Fibroblast of pulmonary artery (primary cell): ENCODE measurements around the gene TLE4.

Source experiments
- DNase-seq: peaks from one replicate; pipeline ENCODE4 v3.0.0-alpha.2; 2010; ENCODE audit warnings: low read depth
- H3K4me3 ChIP-seq: replicated peaks from 2 replicates; pipeline ENCODE4 v1.5.1; 2011; ENCODE audit warnings: low read depth, mild to moderate bottlenecking, control low read depth, low read length, moderate library complexity
- CTCF ChIP-seq: IDR thresholded peaks from 2 replicates; pipeline ENCODE4 v1.5.1; 2011; ENCODE audit warnings: mild to moderate bottlenecking, control low read depth, low read length, inconsistent platforms; ENCODE audit errors: missing control alignments

The TLE4 gene

DNA sequence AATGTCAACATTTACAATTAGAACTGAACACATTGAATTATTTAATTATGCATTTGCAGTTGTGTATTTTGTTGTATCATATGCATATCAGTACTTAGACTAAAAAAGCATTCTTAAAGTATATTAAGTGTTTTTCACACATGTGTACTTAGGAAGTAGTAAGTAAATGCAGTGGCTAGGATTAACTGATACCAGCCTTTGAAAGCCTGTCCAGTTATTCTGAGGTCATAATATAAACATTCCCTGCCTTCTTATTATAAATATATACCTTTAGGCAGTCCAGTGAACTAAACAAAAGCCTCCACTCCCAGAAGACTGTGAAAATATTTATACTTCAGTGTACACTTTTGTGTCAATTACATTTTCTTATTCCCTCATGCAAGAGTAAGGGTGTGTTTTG is 83.8 kb downstream of the TLE4 start:
- no peak for DNase-seq
- no peak overlapping the region for H3K4me3 ChIP-seq
- TF ChIP-seq CTCF: no peak

GRCh38 chr9:79656169-79656568 is 84.4 kb downstream of the TLE4 start:
- DNase-seq: no peak
- TF ChIP-seq CTCF: no peak
- no peak overlapping the region for H3K4me3 ChIP-seq

DNA sequence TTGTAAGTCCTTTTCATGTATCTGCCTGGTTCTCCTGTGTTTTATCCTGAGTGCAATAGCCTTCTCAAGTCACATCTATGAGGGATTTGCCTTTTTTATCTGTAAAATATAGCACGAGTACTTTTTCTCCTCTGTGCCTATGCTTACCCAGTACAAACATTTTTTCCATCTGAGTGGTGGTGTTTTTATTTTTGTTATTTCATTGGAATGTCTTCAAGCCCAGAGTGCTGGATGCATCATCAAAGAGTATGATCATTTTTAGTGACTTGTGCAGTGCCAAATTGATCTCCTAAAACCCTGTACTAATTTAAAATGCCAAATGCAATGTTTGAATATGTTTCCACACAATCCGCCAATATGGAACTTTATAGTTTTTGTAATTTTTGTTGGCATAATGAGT is 86.1 kb downstream of the TLE4 start:
- TF ChIP-seq CTCF: no peak
- DNase-seq: no peak
- H3K4me3 ChIP-seq: no peak overlapping the region

DNA sequence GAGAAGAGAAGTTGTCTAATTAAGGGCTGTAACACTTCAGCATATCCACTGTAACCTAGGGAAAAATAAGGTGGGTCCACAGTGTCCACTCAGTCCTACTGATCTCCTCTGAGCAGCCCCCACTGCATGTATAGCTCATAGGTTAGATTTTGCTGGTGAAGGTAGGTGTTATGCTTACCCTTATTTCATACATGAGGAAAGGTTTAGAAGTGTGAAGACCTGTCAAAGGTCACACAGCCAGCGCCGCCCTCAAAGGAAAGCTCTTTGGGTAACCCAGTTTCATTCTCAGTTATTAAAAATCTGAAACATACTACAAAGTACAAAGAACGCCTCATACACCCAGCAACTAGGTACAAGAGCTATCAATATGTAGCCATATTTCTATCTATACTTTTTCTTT is 87.2 kb downstream of the TLE4 start:
- TF ChIP-seq CTCF: no peak
- no peak overlapping the region for H3K4me3 ChIP-seq
- DNase-seq: no peak

DNA sequence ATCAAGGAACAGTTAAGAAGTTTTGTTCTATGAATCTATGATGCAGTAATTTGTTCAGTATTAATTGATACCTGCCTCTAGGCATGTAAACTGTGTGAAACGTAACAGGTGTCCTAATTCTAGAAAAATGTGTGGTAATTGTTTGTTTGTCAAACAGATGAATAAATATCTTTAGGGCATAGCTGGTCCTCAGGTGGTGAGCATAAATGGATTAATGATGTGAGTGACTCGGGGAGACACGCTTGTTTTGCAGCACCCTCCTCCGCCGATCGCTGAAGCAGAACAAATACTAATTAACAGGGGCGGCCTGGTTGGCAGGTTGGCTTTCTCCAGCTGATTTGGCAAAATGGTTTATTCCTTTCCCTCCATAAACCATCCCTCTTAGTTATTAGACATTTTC is 88.8 kb downstream of the TLE4 start:
- H3K4me3 ChIP-seq: no peak overlapping the region
- no peak for DNase-seq
- TF ChIP-seq CTCF: no peak

DNA sequence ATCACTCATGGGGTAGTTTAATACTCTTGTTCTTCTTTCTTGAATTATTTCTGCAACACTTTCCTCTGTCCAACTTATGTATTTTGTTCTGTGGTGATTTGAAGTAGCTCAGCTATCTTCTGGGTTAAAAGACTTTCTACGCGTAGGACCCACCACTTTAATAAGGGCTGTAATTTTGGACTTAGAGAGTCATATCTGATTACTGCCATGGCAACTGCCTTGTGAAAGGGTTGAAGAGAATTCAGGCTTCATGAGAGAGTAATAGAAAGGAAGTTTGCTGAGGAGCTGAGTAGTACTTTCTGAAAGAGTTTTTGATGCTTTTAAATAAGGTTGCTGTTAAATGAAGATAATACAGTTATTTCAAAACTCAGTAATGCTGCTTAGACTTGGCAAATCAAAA is 89.5 kb downstream of the TLE4 start:
- no peak for TF ChIP-seq CTCF
- DNase-seq: no peak
- H3K4me3 ChIP-seq: no peak overlapping the region

- DNase-seq: no peak
- no peak for TF ChIP-seq CTCF
- H3K4me3 ChIP-seq: no peak overlapping the region
These were observed 90.2 kb downstream of the TLE4 start for GRCh38 chr9:79661886-79662536.
